ENCODE data around the gene PRDX5.
A peak's percentile ranks its signal among the peaks of the same experiment; 100 is the strongest.
"Not testable (repeated sequence)": the region's sequence is repeated elsewhere in the genome, so short reads cannot be mapped to it uniquely, and the experiment has no call there.

The PRDX5 gene

GRCh38 chr11:64305691-64306562, 12.0 kb upstream of the PRDX5 start:
- peak; percentile 51 to 65 for DNase-seq (ENCODE audit: low read depth in 2 of 2)

GRCh38 chr11:64306563-64306875, 11.4 kb upstream of the PRDX5 start:
- DNase-seq (ENCODE audit: low read depth in 2 of 2): no peak

GRCh38 chr11:64306876-64307622, 10.9 kb upstream of the PRDX5 start:
- no peak for DNase-seq (ENCODE audit: low read depth in 2 of 2)

- DNase-seq (ENCODE audit: low read depth in 2 of 2): not testable (repeated sequence)
Measured at GRCh38 chr11:64307795-64308194, 10.1 kb upstream of the PRDX5 start.

GRCh38 chr11:64312947-64313346, 5.0 kb upstream of the PRDX5 start:
- DNase-seq (ENCODE audit: low read depth in 2 of 2): no peak

- DNase-seq (ENCODE audit: low read depth in 2 of 2): no peak
Measured at GRCh38 chr11:64313491-64314145, 4.3 kb upstream of the PRDX5 start.

GRCh38 chr11:64314146-64314804, 3.6 kb upstream of the PRDX5 start:
- DNase-seq (ENCODE audit: low read depth in 2 of 2): no peak

- DNase-seq (ENCODE audit: low read depth in 2 of 2): no peak
Measured at GRCh38 chr11:64314805-64315561, 2.9 kb upstream of the PRDX5 start.

GRCh38 chr11:64315667-64316526, 2.0 kb upstream of the PRDX5 start:
- DNase-seq (ENCODE audit: low read depth in 2 of 2): not testable (repeated sequence)

- DNase-seq (ENCODE audit: low read depth in 2 of 2): peak in 1 of 2 donors; percentile 25
Measured at GRCh38 chr11:64316672-64317324, 1.1 kb upstream of the PRDX5 start.

GRCh38 chr11:64317325-64317960, 478 bp upstream of the PRDX5 start, which contains the start of gene TRMT112:
TSS of gene TRMT112 (minus strand) at chr11:64317559. CDS start at chr11:64317526, 33 bp downstream.
- DNase-seq (ENCODE audit: low read depth in 2 of 2): peak; percentile 92 to 95

GRCh38 chr11:64318766-64319761, 1.1 kb downstream of the PRDX5 start:
- DNase-seq (ENCODE audit: low read depth in 2 of 2): no peak

GRCh38 chr11:64320556-64320955, 2.6 kb downstream of the PRDX5 start:
- no peak for DNase-seq (ENCODE audit: low read depth in 2 of 2)

- DNase-seq (ENCODE audit: low read depth in 2 of 2): no peak
Measured at GRCh38 chr11:64321026-64321425, 3.1 kb downstream of the PRDX5 start.

- DNase-seq (ENCODE audit: low read depth in 2 of 2): no peak
Measured at GRCh38 chr11:64321533-64321932, 3.6 kb downstream of the PRDX5 start.

- no peak for DNase-seq (ENCODE audit: low read depth in 2 of 2)
Measured at GRCh38 chr11:64322925-64323260, 5.0 kb downstream of the PRDX5 start.

GRCh38 chr11:64323373-64323772, 5.5 kb downstream of the PRDX5 start:
- DNase-seq (ENCODE audit: low read depth in 2 of 2): no peak

- not testable (repeated sequence) for DNase-seq (ENCODE audit: low read depth in 2 of 2)
Measured at GRCh38 chr11:64323984-64324383, 6.1 kb downstream of the PRDX5 start.

All from stimulated activated CD4-positive, alpha-beta T cell treated with anti-CD3 and anti-CD28 coated beads, Interleukin-4, amount 100 ng/mL, for 48 hours (primary cell).